GM20431 (cell line): ENCODE measurements around the gene ANKRD50.

Source experiments
- in situ Hi-C: fragments of 300-500 bp; cut with MseI, MboI; formaldehyde crosslinking; loops from one replicate; pipeline ENCODE4 v1.15.0; 2020; ENCODE audit warnings: low sequenced_read_pairs; ENCODE audit not compliant: unreplicated experiment

Gene ANKRD50, protein sequence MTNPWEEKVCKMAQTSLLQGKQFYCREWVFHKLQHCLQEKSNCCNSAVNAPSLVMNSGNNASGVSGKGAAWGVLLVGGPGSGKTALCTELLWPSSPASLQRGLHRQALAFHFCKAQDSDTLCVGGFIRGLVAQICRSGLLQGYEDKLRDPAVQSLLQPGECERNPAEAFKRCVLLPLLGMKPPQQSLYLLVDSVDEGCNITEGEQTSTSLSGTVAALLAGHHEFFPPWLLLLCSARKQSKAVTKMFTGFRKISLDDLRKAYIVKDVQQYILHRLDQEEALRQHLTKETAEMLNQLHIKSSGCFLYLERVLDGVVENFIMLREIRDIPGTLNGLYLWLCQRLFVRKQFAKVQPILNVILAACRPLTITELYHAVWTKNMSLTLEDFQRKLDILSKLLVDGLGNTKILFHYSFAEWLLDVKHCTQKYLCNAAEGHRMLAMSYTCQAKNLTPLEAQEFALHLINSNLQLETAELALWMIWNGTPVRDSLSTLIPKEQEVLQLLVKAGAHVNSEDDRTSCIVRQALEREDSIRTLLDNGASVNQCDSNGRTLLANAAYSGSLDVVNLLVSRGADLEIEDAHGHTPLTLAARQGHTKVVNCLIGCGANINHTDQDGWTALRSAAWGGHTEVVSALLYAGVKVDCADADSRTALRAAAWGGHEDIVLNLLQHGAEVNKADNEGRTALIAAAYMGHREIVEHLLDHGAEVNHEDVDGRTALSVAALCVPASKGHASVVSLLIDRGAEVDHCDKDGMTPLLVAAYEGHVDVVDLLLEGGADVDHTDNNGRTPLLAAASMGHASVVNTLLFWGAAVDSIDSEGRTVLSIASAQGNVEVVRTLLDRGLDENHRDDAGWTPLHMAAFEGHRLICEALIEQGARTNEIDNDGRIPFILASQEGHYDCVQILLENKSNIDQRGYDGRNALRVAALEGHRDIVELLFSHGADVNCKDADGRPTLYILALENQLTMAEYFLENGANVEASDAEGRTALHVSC (N-terminal part only)

DNA sequence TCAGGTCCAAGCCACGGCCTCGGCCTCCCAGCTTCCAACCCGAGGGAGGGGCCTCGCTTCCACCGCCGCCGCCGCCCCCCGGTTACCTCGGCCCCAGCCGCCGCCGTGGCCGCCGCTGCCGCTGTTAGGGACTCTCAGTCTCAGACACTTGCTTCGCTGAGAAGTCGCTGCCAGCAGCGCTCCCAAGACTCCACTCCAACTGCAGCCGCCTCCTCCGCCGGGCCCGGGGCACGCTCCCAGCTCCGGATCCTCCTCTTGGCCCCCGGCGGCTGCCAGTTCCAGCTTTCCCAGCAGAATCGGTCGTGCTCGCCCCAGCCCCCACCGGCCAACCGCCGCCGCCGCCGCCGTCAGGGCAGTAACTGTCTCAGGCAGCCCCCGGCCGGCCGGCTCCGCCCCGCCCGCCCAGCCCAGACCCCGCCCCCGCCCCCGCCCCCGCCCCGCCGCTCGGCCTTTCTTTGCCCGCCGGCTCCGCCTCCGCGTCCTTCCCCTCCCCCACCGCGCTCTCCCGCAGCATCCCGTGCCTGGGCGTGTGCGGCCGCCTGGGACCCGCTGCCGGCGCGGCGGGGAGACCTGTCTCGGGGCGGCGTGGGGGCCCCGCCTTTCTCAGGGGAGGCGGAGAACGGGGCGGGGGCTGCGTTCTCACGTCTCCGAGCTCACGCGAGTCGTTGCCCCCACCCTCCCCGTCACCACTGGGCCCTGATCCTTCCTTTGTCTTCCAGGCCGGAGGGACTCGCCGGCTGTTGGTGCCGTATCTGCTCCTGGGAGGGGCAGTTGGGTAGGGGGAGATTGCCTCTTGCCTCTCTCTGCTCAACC, at the start of gene ANKRD50:
ANKRD50 (minus strand) TSS at position 361 of the 813 bp plus-strand sequence. CDS start 2,221 bp downstream, outside the sequence.
- in situ Hi-C loops, result no loop called here

DNA sequence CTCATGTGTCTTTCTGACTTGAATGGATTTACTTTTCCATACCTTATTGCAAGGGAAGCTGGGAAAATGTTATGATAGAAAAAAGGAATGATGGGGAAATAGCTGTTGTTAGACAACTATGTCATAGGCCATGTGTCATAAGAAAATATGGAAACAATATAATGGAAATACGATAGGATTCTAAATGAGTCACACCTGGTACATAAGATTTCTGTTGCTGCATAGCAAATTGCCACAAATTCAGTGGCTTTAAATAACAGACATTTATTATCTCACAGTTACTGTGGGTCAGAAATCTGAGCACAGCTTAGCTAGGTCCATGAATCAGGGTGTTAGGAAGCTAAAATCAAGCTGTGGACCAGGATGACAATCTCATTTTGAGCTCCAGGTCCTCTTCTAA, 44.6 kb upstream of the ANKRD50 start:
- in situ Hi-C loops, result no loop called here

DNA sequence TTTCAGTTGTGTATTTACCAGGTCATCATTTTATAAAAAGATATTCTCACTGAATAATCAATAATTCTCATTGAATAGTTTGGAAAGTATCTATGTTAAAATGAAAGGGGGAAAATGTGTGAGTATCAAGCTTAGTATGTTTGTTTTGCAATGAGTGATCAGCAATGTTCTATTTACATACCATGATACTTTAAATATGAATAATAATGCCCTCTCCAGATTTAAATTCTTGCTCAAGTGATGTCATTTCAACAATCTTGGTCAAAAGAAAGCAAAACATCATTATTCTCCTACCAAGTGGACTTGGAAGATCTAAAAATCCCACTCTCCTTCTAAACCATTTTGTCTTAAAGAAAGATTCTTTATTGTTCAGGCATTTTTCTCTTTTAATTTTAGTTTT, 42.1 kb upstream of the ANKRD50 start:
- in situ Hi-C loops, result no loop called here

DNA sequence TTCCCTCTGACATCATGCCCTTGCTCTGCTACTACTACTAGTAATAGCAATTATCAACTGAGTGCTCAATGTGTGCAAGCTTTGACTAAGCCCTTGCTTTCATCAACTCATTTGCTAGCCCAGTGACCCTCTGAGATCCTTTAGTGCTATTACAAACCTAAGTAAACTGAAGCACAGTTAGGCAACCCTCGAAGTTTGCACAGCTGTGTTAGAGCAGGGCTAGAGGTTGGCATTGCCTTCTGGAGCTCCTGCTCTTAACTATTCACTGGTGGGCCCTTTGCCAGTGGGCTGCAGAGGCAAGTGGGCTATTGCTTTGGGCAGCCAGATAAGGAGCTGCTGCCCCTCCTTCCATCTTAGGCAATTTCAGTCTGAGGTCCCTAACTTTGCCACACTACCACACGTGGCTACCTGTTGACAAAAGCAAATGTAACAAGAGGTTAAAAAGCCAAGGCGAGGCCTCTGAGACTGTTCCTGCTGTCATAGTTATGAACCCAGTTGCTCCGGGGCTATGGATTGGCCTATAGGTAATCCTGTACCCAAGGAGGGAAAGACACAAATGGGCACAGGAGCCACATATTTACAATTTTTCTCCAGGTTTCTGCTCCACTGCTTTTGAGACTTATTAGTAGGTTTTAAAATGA, 41.5 kb upstream of the ANKRD50 start:
- in situ Hi-C loops, result no loop called here

DNA sequence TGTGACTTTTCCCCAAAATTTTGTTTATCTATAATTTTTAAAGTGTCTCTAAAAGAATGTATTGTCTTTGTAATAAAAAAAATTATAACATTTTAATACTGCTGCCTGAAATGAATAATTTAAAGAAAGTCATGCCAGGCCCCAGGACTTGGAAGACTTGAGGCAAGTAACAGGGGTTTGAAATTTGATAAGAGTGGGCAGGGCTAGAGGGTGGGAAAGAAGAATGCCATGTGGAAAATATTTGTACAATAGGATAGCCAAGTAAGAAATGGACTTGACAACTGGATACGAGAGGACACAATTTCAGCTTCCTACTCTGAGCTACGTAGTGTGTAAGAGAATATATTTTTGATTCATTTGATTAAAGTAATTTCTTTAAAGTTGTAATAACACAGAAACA, 36.9 kb upstream of the ANKRD50 start:
- in situ Hi-C loops, result no loop called here

DNA sequence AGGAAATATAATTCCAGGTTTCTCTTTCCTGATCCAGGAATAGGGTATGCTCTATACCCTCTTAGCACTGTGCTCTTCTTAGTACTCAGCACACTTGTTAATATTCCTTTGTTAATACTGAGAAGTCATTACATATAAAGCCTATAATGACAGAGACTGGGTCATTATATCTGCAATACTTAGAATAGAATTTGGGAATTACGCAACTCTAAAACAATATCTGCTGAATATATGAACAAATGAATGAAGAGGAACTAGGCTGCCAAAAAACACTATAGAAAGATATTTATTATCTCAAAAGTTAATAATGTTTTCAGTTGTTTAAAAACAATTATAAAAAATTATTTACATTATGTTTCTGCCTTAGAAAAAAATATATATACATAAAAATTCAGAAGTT, 36.4 kb upstream of the ANKRD50 start:
- in situ Hi-C loops, result no loop called here

DNA sequence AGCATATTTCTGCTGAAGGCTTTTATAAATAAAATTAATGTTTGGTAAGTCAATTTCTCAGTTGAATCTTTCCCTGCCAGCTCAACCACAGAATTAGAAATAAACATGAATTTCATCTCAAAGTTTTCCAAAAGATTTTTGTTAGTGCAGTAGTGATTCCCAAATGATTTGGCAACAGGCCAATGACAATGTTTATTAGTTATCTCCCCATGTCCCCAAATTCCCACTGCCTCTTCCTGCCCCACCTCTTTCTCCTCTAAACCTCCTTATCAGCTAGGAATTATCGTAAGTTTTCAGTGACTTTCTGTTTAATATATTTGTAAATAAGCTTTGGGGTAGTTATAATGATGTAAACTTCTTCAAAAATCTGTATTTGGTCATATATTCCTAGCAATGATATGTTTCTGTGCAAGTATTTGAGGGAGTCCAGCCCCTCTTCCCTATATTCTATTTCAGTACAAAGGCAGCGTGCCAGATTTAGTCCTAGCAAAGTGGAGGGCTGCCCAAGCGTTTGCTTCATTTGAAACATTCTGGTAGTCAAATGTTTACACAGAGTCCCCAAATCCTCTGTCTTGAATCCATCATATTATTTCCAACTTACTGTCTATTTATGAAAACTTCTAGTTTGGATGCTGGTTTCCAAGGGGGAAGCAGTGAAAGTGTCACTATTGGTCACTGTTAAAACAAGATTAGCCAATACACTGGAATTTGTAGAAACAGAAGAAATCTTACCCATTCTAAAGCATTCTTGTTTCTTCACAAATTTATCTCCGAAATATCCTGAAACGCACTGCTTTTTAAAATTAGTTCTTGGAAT, 33.7 kb upstream of the ANKRD50 start:
- in situ Hi-C loops, result no loop called here

DNA sequence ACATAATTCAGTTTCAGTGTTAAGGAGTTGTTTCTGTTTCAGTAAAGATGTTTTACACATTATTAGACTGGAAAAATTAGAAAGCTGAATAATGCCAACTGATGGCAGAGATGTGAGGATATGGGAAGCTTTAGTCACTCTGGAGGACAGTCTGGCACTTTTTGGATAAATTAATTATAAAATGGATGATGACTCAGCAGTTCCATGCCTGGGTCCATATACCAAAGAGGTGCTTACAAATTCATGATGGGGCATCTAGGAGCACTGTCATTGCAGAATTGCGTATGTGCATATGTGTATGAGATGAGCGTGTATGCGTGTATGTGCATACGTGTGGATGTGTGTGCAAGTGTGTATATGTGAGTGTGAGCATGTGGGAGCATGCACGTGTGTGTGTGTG, 31.2 kb upstream of the ANKRD50 start:
- in situ Hi-C loops, result no loop called here

DNA sequence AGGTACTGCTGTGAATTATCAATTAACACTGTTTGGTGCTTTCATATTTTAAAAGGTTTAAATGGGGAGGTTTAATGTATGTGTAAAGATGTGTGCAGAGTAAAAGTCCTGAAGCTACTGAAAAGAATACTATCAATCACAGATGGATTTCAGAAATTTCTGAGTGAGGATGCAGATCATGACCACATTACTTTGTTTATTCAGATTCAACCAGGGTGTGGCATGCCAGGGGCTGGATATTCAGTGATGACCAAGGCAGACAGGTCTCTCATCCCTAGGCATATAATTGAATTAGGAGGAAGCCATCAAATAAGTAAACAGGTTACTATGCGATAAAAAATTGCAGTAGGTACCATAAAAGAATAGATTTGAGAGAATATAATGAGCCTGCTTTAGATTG, 28.0 kb upstream of the ANKRD50 start:
- in situ Hi-C loops, result no loop called here

DNA sequence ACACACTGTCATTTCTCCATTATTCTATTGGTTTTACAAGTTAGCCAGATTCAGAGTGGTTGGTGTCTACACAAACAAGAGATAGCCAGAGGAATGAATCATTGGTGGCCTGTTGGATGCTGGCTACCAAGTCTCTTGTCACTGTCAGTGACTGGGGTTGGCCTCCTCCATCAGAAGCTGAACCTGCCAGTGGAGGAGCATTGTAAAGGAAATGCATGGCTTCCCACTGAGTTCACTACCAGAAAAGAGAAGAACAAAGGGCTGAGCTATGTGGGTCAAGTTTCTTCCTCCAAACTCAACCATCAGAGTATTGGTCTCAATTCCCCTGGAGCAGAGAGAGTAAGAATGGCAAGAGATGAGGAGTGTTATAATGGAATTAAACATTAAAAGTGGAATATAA, 26.5 kb upstream of the ANKRD50 start:
- in situ Hi-C loops, result no loop called here

DNA sequence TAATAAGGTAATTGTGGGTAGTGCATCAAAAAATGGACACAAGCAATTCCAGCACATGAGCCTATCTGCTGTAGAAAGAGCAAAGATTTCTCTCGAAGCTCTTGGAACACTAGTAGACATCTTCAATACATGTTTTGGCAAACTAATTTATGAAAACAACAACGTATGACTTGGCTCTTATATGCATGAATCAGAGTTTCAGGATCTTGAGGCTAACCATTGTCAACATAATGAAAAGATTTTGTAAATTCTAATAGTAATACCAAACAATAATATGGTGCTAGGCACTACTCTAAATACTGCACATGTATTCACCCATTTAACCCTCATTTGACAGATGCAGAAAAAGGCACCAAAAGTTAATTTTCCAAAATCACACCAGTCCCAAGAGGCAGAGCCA, 25.1 kb upstream of the ANKRD50 start:
- in situ Hi-C loops, result no loop called here

DNA sequence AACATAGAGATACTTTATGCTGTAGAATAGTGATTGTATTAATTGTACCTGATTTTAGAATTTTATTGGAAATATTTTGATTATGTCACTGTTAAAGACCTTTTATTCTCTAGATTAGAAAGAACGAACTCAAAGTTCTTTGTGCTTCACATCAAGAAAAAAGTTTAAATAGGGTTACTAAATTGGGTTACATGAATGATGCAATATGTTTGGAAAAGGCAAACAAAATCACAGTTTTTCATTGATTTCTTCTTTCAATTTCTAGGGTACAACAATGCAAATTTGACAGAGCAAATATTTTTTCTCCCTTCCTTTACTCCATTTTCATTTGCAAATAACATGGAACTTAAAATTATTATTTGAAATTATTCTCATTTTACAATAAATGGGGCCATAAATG, 24.0 kb upstream of the ANKRD50 start:
- in situ Hi-C loops, result no loop called here

DNA sequence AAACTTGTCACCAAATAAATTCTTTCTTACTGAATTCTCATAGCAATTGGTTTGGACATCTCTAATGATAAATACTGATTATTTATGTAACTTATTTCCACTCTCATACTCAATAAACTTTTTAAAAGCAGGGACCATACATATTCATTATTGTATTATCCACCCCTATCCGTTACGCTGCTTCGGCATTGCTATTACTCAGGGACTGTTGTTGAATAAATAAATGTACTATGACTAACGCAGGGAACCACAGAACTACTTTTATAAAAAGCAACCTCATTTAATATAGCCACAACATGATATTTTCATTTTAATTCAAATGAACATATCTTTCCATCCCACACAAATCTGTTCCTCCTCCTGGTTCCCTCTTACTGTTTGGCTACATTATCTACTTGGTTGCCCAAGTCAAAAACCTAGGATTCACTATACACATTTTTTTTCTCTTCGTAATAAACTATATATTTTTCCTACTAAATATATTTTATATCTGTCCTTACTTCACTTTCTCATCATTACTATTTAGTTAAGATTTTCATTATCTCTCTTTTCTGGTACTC, 14.9 kb upstream of the ANKRD50 start:
- in situ Hi-C loops, result no loop called here

DNA sequence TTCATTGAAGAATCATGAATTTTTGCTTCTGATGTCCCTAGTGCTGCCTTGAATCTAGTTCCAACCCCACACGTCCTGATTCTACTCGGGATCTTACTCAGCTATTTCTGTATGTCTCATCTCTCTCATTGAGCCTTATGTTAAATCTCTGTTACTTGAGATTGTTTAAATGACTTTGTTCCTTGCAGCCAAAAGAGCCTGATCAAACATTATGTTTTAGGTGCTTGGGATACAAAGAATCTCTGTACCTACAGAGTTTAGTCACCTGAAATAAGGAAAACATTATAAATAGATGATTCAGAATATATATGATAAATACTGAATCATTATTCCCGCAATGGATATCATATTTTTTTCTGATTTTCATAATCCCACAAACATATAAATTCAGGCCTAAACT, 13.7 kb upstream of the ANKRD50 start:
- in situ Hi-C loops, result no loop called here

DNA sequence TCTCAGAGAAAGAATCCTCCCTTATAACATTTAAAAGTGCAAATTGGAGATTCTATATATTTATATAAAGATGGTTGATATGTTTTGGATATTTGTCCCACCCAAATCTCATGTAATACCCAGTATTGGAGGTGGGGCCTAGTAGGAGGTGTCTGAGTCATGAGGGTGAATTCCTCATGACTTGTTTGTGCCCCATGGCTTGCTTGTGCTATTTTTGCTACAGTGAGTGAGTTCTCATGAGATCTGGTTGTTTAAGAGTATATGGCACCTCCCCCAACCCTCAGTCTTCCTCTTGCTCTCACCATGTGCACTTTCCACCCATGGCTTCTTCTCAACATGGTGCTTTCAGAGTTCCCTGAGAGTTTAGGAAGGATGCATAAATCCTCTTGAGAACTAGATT, 9.5 kb upstream of the ANKRD50 start:
- in situ Hi-C loops, result no loop called here

DNA sequence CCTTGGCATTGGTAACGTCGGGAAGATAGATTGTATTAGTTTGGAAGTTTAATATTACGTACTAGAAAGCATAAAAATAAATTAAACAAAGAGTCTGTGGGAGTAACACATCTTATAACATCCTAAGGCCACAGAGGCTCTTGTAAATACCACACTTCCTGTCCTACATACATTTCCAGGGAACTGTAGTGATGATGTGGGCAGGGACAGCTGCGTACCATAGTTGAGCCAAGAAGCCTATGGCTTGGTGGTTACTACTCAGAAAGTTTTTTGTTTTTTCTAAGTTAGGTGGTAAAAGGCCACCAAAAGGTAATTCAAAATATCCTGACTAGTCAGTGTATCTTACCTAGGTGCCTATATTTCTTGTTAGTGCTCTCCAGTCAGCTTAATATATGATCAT, 4.6 kb upstream of the ANKRD50 start:
- in situ Hi-C loops, result no loop called here

DNA sequence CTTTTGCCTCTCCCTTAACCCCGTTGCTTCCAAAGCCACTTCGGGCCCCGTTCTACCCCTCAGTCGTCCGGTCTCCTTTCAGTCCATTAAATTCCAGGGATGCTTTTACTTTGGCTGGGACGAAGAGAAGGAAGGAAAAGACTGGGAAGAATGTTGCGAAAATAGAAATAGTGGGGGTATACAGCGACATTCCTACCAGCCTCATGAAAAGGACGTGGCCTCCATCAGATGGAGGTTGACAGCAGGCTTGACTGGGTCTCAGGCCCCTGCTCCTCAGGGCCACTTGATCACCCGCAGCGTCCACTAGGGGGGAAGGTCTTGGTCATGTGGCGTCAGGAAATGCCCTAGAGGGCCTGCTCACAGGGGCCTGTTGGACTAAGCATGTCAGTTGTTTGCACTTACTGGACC, 657 bp upstream of the ANKRD50 start:
- in situ Hi-C loops, result no loop called here

DNA sequence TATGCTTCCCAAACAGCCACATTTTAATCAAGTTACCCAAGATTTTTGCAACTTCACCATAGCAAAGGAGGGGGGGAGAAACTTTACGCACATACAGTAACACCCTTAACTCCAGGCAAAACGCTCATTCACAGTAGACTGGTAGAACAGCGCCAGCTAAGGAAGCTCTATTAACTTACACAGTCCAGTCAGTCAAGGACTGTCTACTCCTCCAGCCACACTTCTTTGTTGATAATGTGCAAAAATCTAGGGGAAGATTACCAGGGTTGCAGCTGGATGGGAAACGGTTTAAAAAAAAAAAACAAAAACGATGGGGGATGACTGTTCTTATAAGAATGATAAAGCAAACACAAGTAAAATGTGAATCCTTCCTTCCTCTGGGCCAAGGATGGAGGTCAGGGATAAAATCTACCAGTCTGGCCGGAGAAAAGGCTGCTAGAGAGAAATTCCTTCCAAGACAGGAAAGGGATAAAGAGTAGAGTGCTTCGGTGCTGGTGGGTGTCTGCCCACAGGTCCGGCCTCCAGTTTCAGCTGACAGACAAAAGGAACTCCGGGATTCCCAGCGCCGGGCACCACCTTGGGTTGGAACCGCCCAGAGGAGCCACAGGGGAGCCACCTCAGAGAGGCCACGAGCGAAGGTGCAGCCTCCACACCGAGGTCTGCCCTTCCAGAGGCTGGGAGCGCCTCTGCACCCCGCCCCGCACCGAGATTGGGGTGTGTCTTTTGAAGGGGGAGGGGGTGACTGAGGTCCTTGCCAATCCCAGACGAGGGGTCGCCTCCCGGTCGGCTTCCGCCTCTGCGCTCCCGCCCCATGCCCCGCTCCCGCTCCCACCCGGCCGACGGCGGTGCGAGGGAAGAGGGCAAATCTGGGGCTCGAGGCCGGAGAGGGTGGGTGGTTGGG, 811 bp downstream of the ANKRD50 start:
- in situ Hi-C loops, result no loop called here
